HAP-1 (cell line): ENCODE data around the gene EXOG.

Experiments
- DNase-seq, 2 experiments: peaks; one replicate each; pipeline ENCODE4 v3.0.0-alpha.2; 2016 to 2020; ENCODE audit warnings: low spot score in 2 of 2
- H3K27me3 ChIP-seq: fragments of 250-450 bp; sonication (Bioruptor Pico); 2 replicates; pipeline ENCODE4 v1.5.1; 2020; ENCODE audit warnings: low read depth, mild to moderate bottlenecking, moderate library complexity
- H3K36me3 ChIP-seq: fragments of 250-450 bp; sonication (Bioruptor Pico); replicated peaks from 2 replicates; pipeline ENCODE4 v1.5.1; 2020; ENCODE audit warnings: mild to moderate bottlenecking
- H3K4me1 ChIP-seq: fragments of 250-450 bp; sonication (Bioruptor Pico); 2 replicates; pipeline ENCODE4 v1.5.1; 2020; ENCODE audit warnings: mild to moderate bottlenecking
- H3K4me3 ChIP-seq: fragments of 250-450 bp; sonication (Bioruptor Pico); 2 replicates; pipeline ENCODE4 v1.5.1; 2020; ENCODE audit warnings: mild to moderate bottlenecking, moderate library complexity
- H3K9me3 ChIP-seq: fragments of 250-450 bp; sonication (Bioruptor Pico); 2 replicates; pipeline ENCODE4 v1.5.1; 2020; ENCODE audit warnings: mild to moderate bottlenecking, moderate library complexity
- in situ Hi-C: fragments of 300-500 bp; cut with MboI; formaldehyde crosslinking; loops from 3 replicates; pipeline ENCODE4 v1.14.3; 2020; ENCODE audit warnings: low sequenced_read_pairs, inconsistent platforms, mixed read lengths

EXOG gene

GRCh38 chr3:38509732-38510131, 13.6 kb downstream of the EXOG start:
- no peaks in the 10 kb centered on the region for H3K9me3 ChIP-seq
- H3K4me1 ChIP-seq, result no peaks in the 10 kb centered on the region
- no peaks in the 10 kb centered on the region for H3K27me3 ChIP-seq
- no peak overlapping the region for H3K4me3 ChIP-seq
- peaks cover 13% of the 10 kb centered on the region for H3K36me3 ChIP-seq
- in situ Hi-C loops, result no loop called here
- no peak for DNase-seq

- Histone ChIP-seq H3K4me1 (no peaks in the 10 kb centered on the region), H3K27me3 (no peaks in the 10 kb centered on the region), H3K36me3 (peaks cover 13% of the 10 kb centered on the region), H3K4me3 (no peak overlapping the region), H3K9me3 (no peaks in the 10 kb centered on the region)
- DNase-seq, result no peak
- in situ Hi-C loops, result no loop called here
These were observed 14.5 kb downstream of the EXOG start for GRCh38 chr3:38510631-38511030.

- H3K4me1 ChIP-seq, result no peaks in the 10 kb centered on the region
- H3K4me3 ChIP-seq, result no peak overlapping the region
- peaks cover 13% of the 10 kb centered on the region for H3K36me3 ChIP-seq
- no peak for DNase-seq
- H3K9me3 ChIP-seq, result no peaks in the 10 kb centered on the region
- in situ Hi-C loops, result no loop called here
- H3K27me3 ChIP-seq, result no peaks in the 10 kb centered on the region
These were observed 15.4 kb downstream of the EXOG start for GRCh38 chr3:38511546-38511945.

GRCh38 chr3:38515367-38515766, 19.2 kb downstream of the EXOG start:
- in situ Hi-C loops, result no loop called here
- H3K9me3 ChIP-seq, result no peaks in the 10 kb centered on the region
- peaks cover 14% of the 10 kb centered on the region for H3K36me3 ChIP-seq
- no peaks in the 10 kb centered on the region for H3K27me3 ChIP-seq
- peaks cover 2% of the 10 kb centered on the region; the same call in 1 of the 2 replicates for H3K4me1 ChIP-seq
- no peak for DNase-seq
- no peak overlapping the region for H3K4me3 ChIP-seq

GRCh38 chr3:38516669-38517068, 20.5 kb downstream of the EXOG start:
- no peak overlapping the region for H3K4me3 ChIP-seq
- peaks cover 11% of the 10 kb centered on the region for H3K4me1 ChIP-seq
- in situ Hi-C loops, result no loop called here
- no peaks in the 10 kb centered on the region for H3K27me3 ChIP-seq
- DNase-seq, result no peak
- H3K36me3 ChIP-seq, result peaks cover 13% of the 10 kb centered on the region
- no peaks in the 10 kb centered on the region for H3K9me3 ChIP-seq

GRCh38 chr3:38519000-38519399, 22.9 kb downstream of the EXOG start:
- Histone ChIP-seq H3K36me3 (peaks cover 26% of the 10 kb centered on the region), H3K4me3 (no peak overlapping the region), H3K9me3 (no peaks in the 10 kb centered on the region), H3K27me3 (no peaks in the 10 kb centered on the region), H3K4me1 (peaks cover 11% of the 10 kb centered on the region)
- in situ Hi-C loops, result no loop called here
- no peak for DNase-seq

- peaks cover 11% of the 10 kb centered on the region for H3K4me1 ChIP-seq
- H3K9me3 ChIP-seq, result no peaks in the 10 kb centered on the region
- no peak overlapping the region for H3K4me3 ChIP-seq
- no peaks in the 10 kb centered on the region for H3K27me3 ChIP-seq
- DNase-seq, result no peak
- in situ Hi-C loops, result loop anchor here (5.0 kb wide), 1 partner anchor 128 kb away; the partner anchor contains the start of gene SCN5A
- peaks cover 25% of the 10 kb centered on the region for H3K36me3 ChIP-seq
These were observed 23.5 kb downstream of the EXOG start for GRCh38 chr3:38519651-38520050.

- Histone ChIP-seq H3K9me3 (no peaks in the 10 kb centered on the region), H3K27me3 (no peaks in the 10 kb centered on the region), H3K4me3 (no peak overlapping the region), H3K36me3 (peaks cover 36% of the 10 kb centered on the region), H3K4me1 (peaks cover 11% of the 10 kb centered on the region)
- DNase-seq, result peak; percentile 73 to 80
- in situ Hi-C loops, result loop anchor here (5.0 kb wide), 1 partner anchor 126 kb away; the partner anchor contains the start of gene SCN5A
These were observed 25.3 kb downstream of the EXOG start for GRCh38 chr3:38521391-38521987.

- in situ Hi-C loops, result loop anchor here (5.0 kb wide), 1 partner anchor 125 kb away; the partner anchor contains the start of gene SCN5A
- H3K4me3 ChIP-seq, result no peak overlapping the region
- no peaks in the 10 kb centered on the region for H3K9me3 ChIP-seq
- no peaks in the 10 kb centered on the region for H3K27me3 ChIP-seq
- DNase-seq, result no peak
- peaks cover 11% of the 10 kb centered on the region for H3K4me1 ChIP-seq
- peaks cover 36% of the 10 kb centered on the region for H3K36me3 ChIP-seq
These were observed 25.9 kb downstream of the EXOG start for GRCh38 chr3:38522002-38522401.

GRCh38 chr3:38524141-38524739, 28.1 kb downstream of the EXOG start:
- Histone ChIP-seq H3K4me3 (no peak overlapping the region), H3K27me3 (no peaks in the 10 kb centered on the region), H3K9me3 (no peaks in the 10 kb centered on the region), H3K4me1 (peaks cover 11% of the 10 kb centered on the region), H3K36me3 (peaks cover 36% of the 10 kb centered on the region)
- in situ Hi-C loops, result loop anchor here (5.0 kb wide), 1 partner anchor 123 kb away; the partner anchor contains the start of gene SCN5A
- no peak for DNase-seq

- Histone ChIP-seq H3K36me3 (peaks cover 34% of the 10 kb centered on the region), H3K9me3 (no peaks in the 10 kb centered on the region), H3K27me3 (no peaks in the 10 kb centered on the region), H3K4me1 (no peaks in the 10 kb centered on the region), H3K4me3 (no peak overlapping the region)
- in situ Hi-C loops, result loop anchor here (25.0 kb wide), 1 partner anchor 461 kb away; no protein-coding TSS in a partner anchor
- no peak for DNase-seq
These were observed 30.7 kb downstream of the EXOG start for GRCh38 chr3:38526792-38527191.

- Histone ChIP-seq H3K9me3 (no peaks in the 10 kb centered on the region), H3K27me3 (no peaks in the 10 kb centered on the region), H3K4me3 (no peak overlapping the region), H3K36me3 (peaks cover 21% of the 10 kb centered on the region), H3K4me1 (no peaks in the 10 kb centered on the region)
- no peak for DNase-seq
- in situ Hi-C loops, result loop anchor here (25.0 kb wide), 1 partner anchor 459 kb away; no protein-coding TSS in a partner anchor
These were observed 32.3 kb downstream of the EXOG start for GRCh38 chr3:38528457-38528856.

GRCh38 chr3:38532529-38532928, 36.4 kb downstream of the EXOG start:
- peaks cover 7% of the 10 kb centered on the region; the same call in 1 of the 2 replicates for H3K36me3 ChIP-seq
- H3K4me1 ChIP-seq, result peaks cover 7% of the 10 kb centered on the region
- no peaks in the 10 kb centered on the region for H3K9me3 ChIP-seq
- in situ Hi-C loops, result loop anchor here (25.0 kb wide), 1 partner anchor 455 kb away; no protein-coding TSS in a partner anchor
- H3K4me3 ChIP-seq, result no peak overlapping the region
- DNase-seq, result no peak
- no peaks in the 10 kb centered on the region for H3K27me3 ChIP-seq

- Histone ChIP-seq H3K4me1 (peaks cover 7% of the 10 kb centered on the region), H3K36me3 (no peaks in the 10 kb centered on the region; the same call in 1 of the 2 replicates), H3K9me3 (no peaks in the 10 kb centered on the region), H3K27me3 (no peaks in the 10 kb centered on the region), H3K4me3 (no peak overlapping the region)
- in situ Hi-C loops, result loop anchor here (25.0 kb wide), 1 partner anchor 454 kb away; no protein-coding TSS in a partner anchor
- DNase-seq, result no peak
These were observed 37.3 kb downstream of the EXOG start for GRCh38 chr3:38533285-38533976.
